ENCODE measurements around the gene MRPS7. TPM values are rescaled to one million over a fixed set of nuclear protein-coding genes. Genes with fewer than 3 reads are reported as not detected.

Gene MRPS7
- total RNA-seq, 3 donors from 2014 or later = 46.4 to 64.8 (median 59.5) TPM

DNA sequence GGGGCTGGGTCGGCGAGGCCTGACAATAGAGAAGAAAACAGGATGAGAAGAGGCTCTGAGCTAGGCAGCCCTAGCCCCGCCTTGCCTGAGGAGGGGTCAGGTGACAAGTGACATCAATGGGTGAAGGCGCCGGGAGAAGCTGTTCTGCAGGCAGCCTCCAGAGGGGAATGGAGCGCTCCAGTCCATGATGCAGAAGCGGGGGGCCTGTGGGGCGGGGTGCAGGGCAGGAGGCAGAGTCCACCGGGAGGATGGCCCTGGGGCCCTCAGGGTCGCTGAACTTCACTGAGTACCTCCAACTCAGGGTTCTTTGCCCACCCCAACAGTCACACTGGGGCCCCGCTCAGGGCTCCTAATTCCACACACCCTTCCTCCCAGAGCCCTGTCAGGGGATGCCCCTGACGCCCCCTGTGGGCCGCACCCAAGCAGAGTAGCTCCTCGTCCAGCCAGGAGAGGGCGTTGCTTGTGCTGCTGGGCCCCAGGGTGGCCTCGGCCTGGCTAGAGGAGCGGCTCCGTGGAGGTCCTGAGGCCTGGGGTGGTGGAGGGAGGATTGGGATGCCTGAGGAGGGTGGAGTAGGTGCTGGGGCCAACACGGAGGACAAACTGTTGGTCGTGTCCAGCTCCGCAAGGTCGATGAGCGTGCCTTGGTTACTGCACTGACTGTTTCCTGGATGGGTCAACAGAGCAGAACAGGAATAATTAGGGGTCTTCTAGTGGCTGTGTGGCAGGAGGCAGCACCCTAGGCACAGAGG is 21.1 kb upstream of the MRPS7 start:
- Histone ChIP-seq H3K4me1 (ENCODE audit: low read depth) (no peaks in the 10 kb centered on the region), H3K9me3 (no peaks in the 10 kb centered on the region), H3K4me3 (no peak overlapping the region), H3K36me3 (ENCODE audit: low read depth) (peaks cover 7% of the 10 kb centered on the region)
- intact Hi-C loops (cut with DNase I, micrococcal nuclease) = no loop called here
- DNase-seq (no peak), ATAC-seq (peak; percentile 41)
- TF ChIP-seq, protein P1, sequence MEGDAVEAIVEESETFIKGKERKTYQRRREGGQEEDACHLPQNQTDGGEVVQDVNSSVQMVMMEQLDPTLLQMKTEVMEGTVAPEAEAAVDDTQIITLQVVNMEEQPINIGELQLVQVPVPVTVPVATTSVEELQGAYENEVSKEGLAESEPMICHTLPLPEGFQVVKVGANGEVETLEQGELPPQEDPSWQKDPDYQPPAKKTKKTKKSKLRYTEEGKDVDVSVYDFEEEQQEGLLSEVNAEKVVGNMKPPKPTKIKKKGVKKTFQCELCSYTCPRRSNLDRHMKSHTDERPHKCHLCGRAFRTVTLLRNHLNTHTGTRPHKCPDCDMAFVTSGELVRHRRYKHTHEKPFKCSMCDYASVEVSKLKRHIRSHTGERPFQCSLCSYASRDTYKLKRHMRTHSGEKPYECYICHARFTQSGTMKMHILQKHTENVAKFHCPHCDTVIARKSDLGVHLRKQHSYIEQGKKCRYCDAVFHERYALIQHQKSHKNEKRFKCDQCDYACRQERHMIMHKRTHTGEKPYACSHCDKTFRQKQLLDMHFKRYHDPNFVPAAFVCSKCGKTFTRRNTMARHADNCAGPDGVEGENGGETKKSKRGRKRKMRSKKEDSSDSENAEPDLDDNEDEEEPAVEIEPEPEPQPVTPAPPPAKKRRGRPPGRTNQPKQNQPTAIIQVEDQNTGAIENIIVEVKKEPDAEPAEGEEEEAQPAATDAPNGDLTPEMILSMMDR (IDR thresholded peaks at IDR 0.05) = peak; percentile 20

GRCh38 chr17:75241143-75241430 is 20.6 kb upstream of the MRPS7 start:
- DNase-seq = no peak
- H3K4me1 ChIP-seq (ENCODE audit: low read depth) = no peaks in the 10 kb centered on the region
- intact Hi-C loops (cut with DNase I, micrococcal nuclease) = no loop called here
- TF ChIP-seq, protein P1 (IDR thresholded peaks at IDR 0.05) = no peak
- no peak for ATAC-seq
- no peak overlapping the region for H3K4me3 ChIP-seq
- H3K36me3 ChIP-seq (ENCODE audit: low read depth) = peaks cover 3% of the 10 kb centered on the region
- H3K9me3 ChIP-seq = no peaks in the 10 kb centered on the region

DNA sequence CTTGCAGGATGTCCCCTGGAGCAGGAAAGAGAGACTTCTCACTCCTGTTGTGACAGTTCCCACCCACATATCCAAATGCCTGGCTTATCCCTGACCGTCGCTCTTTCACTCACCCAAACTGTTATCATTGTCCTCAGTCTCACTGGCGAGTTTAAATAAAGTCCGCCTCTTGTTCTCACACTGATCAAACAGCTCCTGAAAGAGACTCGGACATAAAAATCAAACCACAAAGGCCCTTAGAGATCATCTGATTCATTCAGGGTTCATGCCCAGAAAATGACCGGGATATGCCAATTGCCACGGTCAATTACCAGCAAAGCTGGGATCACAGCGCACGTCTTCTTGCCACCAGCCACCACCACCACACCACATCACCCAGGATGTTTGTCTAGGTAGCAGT is 20.2 kb upstream of the MRPS7 start:
- Histone ChIP-seq H3K9me3 (no peaks in the 10 kb centered on the region), H3K36me3 (ENCODE audit: low read depth) (no peaks in the 10 kb centered on the region), H3K4me3 (no peak overlapping the region), H3K4me1 (ENCODE audit: low read depth) (no peaks in the 10 kb centered on the region)
- intact Hi-C loops (cut with DNase I, micrococcal nuclease) = no loop called here
- ATAC-seq (no peak), DNase-seq (no peak)
- TF ChIP-seq, protein P1 (IDR thresholded peaks at IDR 0.05) = no peak

DNA sequence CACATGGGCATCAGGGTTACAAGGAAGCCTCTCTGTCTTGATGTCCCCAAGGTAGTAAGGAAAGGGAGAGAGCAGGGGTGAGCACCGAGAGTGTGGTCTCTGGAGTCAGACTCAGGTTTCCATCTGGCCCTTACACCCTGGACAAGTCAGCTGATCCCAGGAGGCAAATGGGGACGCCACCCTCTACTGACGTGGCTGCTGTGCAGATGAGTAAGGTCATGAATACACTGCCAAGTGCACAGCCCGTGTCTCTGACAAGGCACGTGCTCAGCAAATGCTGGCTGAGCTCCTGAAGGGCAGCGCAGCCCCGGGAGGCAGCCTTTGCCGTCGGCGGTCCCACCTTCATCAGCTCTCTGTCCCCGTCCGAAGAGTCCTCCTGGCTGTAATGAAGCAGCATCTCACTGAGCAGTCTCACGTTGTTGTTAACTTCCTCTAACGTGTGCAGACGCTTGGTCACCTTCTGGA is 19.7 kb upstream of the MRPS7 start:
- Histone ChIP-seq H3K9me3 (no peaks in the 10 kb centered on the region), H3K4me1 (ENCODE audit: low read depth) (no peaks in the 10 kb centered on the region), H3K36me3 (ENCODE audit: low read depth) (no peaks in the 10 kb centered on the region), H3K4me3 (no peak overlapping the region)
- no peak for DNase-seq
- intact Hi-C loops (cut with DNase I, micrococcal nuclease) = no loop called here
- no peak for ATAC-seq
- TF ChIP-seq, protein P1 (IDR thresholded peaks at IDR 0.05) = no peak

DNA sequence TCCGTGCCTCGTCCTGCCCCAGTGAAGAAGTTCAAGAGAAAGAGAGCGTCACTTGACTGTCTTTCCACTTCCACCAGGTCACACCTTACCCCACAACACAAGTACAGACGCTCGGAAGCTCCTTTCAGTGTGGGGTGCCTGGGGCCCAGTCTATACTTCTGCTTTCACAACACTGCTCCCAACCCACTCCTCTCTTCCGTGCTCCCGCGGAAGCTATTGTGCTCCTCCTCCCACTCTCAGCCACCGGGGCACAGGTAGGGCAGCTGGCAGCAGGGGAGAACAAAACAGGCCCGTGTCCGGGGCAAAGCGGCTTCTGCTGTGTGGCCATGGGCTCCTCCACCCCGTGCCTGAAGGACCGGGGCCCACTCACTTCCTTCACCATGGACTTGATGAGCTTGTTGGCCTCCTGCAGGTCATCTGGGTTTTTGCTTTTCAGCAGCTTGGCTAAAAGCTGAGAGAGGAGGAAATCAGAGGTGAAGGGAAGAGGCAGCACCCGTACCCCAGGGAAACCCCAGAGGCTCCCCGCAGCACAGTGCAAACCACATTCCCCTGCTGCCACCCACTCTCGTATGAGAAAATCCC is 19.1 kb upstream of the MRPS7 start:
- Histone ChIP-seq H3K36me3 (ENCODE audit: low read depth) (no peaks in the 10 kb centered on the region), H3K9me3 (no peaks in the 10 kb centered on the region), H3K4me3 (no peak overlapping the region), H3K4me1 (ENCODE audit: low read depth) (no peaks in the 10 kb centered on the region)
- intact Hi-C loops (cut with DNase I, micrococcal nuclease) = no loop called here
- DNase-seq (peak in 1 of 3 donors; percentile 66), ATAC-seq (peak; percentile 47)
- TF ChIP-seq, protein P1 (IDR thresholded peaks at IDR 0.05) = no peak
